Right ventricle myocardium inferior (tissue), 1 donor: ENCODE data around the gene MNAT1. TPM values are rescaled to one million over a fixed set of nuclear protein-coding genes. Genes with fewer than 3 reads are reported as not detected.

Experiments
- ATAC-seq: fragments of 200-7000 bp; cut with Tn5 transposase; one replicate; pipeline ENCODE4 v1.9.1; 2020; ENCODE audit warnings: mild to moderate bottlenecking, moderate library complexity
- DNase-seq: peaks from one replicate; pipeline ENCODE4 v3.0.0; 2021; ENCODE audit errors: missing footprints
- intact Hi-C: fragments of 100-400 bp; cut with DNase I; formaldehyde crosslinking; loops from one replicate; pipeline ENCODE4 v1.11.0; 2022
- total RNA-seq: library from RNA; stranded (reverse); fragmentation: NEBNext Ultra II Directional; extraction: Animal tissue kit (Norgen Biotek cat#: 25700); gene quantifications from one replicate; pipeline ENCODE4 v1.2.1, GENCODE V29; 2021
- donor health status: DM: no; HTN: yes; CAD: no; lungs with severe emphysema.

MNAT1 gene
- total RNA-seq, 1 donor from 2014 or later: 25.7 TPM

DNA sequence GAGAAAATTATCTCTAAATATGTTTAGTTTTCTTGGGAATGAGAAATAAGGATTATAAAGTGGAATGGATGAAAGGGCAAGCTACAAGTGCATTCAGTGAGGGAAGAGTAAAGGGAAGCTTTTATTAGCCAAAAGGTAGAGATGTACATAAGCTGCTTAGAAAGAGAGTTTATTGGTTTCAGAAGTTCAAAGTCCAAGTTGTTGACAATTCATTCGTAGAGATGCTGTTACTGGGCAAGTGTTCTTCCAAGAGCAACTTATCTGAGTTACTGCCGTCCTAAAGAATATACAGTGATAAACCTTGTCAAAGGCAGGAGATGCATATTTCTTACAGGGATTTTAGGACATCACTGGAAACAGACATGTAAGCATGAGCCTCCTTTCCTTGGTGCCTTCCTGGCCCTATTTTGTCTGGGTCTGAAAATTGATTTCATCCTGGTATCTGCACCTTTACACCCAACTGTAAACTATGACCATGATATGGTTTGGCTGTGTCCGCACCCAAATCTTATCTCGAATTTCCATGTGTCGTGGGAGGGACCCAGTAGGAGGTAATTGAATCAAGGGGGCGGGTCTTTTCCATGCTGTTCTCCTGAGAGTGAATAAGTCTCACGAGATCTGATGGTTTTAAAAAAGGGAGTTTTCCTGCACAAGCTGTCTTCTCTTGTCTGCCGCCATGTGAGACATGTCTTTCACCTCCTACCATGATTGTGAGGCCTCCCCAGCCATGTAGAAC is 199.5 kb downstream of the MNAT1 start:
- DNase-seq: no peak
- intact Hi-C loops: no loop called here

DNA sequence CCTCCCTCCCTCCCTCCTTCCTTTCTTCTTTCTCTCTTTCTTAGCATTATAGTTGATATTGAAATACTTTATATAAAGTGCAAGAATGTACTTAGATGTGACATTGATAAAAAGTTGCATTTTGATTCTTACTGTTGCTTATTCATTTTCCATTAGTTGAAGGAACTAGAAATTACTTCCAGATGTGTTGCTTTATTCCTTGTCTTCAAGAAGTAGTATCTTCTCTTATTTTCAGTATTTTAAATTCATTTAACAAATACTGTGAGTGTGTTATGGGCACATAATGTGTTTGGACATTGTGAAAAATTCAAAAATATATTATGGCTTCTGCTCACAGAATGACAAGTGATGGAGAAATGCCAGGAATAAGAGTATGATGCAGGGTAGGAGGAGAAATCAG is 200.8 kb downstream of the MNAT1 start:
- ATAC-seq: no peak
- no peak for DNase-seq
- intact Hi-C loops: no loop called here

More for the DNA sequence above, 199.5 kb downstream of the MNAT1 start:
- no peak for ATAC-seq

DNA sequence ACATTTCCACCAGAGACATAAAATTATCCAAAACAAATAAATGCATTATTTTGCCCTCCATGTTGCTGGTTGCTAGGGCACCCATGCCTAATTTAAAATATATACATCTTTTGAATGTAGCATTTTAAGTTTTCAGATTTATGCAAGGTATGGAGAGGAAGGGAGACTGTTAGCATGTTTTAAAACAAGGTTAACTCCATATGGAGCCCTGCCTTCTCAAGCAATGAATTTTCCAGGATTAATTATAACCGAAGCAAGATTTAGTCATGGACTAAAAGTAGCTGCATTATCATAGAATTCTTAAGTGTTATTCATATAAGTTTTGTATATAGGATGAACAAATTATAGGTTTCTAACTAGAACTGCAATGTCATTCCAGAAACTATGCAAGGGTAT is 209.1 kb downstream of the MNAT1 start:
- no peak for ATAC-seq
- intact Hi-C loops: no loop called here
- no peak for DNase-seq

DNA sequence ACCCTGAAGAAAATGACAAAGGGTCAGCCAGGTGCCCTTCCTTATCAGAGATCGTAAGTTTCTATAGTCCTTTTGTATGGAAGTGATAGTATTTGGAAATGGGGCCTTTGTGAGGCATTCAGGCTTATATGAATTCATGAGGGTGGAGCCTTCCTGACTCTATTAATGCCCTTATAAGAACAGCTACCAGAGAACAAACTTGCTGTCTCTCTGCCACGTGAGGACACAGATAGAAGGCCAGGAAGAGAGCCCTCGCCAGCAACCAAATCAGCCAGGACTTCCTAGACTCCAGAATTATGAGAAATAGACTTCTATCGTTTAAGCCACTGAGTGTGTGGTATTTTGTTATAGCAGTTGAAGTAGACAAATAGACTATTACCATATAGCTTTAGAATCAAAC is 209.6 kb downstream of the MNAT1 start:
- ATAC-seq (no peak), DNase-seq (peak; percentile 17)
- intact Hi-C loops: no loop called here

DNA sequence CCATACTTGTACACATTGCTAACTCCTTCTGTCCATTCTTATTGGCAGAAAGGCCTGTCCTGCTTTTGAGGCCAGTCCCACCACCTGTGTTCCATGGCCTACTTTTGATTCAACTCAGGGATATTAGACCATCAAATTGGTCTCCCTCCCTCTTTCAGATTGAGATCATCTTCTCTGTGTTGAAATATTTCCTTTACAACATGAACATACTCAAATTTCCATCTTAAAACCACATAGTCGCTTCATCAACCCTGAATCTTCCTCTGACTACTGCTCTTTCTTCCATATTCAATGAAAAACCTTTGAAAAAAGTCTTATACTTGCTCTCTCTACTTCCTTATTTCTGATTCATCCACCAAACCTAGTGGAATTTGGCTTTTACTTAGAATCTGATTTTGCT is 211.4 kb downstream of the MNAT1 start:
- ATAC-seq (no peak), DNase-seq (no peak)
- intact Hi-C loops: no loop called here

DNA sequence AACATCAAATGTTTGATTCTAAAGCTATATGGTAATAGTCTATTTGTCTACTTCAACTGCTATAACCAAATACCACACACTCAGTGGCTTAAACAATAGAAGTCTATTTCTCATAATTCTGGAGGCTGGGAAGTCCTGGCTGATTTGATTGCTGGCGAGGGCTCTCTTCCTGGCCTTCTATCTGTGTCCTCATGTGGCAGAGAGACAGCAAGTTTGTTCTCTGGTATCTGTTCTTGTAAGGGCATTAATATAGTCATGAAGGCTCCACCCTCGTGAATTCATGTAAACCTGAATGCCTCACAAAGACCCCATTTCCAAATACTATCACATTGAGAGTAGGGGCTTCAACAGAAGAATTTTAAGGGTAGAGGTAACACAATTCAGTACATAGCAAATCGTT is 212.2 kb downstream of the MNAT1 start:
- no peak for DNase-seq
- ATAC-seq: no peak
- intact Hi-C loops: no loop called here

DNA sequence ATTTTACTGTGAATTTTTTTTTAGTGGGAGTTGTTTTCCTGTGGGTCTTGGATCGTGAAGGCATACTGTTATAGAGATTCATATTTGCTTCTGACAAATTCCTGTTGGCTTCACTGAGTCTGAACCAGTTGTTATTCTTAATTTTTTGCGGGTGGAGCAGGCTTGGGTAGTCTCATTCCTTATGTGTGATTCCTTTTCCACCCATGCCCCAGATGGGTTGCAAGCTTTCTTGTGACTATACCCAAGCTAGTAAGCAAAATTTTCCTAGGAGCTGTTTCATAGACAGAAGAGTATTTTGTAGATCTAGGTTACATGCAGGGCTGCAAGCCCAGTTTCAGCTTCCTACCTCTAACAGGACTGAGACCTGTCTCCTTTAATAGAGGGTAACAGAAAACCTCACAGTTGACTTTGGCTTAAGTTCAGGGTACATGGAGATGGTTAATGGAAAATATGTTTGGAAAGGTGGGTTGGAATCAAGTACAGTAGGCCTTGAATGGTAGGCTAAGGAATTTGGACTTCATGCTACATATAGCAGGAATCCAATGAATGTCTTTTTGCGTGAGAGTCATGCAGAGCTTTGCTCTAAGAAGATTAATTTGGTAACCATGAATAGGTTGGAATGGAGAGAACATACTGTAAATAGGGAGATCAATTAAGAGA is 217.3 kb downstream of the MNAT1 start:
- DNase-seq: no peak
- no peak for ATAC-seq
- intact Hi-C loops: no loop called here

DNA sequence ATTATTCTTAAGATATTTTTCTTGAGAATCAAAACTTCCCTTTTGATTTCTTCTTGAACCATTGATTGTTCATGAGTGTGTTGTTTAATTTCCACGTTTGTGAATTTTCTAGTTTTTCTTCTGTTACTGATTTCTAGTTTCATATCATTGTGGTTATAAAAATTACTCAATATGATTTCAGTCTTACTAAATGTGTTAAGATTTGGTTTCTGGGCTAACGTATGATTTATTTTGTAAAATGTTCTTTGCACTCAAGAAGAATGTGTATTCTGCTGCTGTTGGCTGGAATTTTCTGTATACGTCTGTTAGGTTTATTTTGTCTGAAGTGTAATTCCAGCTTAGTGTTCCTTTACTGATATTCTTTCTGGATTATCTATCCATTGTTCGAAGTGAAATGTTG is 221.6 kb downstream of the MNAT1 start:
- DNase-seq (no peak), ATAC-seq (no peak)
- intact Hi-C loops: no loop called here

DNA sequence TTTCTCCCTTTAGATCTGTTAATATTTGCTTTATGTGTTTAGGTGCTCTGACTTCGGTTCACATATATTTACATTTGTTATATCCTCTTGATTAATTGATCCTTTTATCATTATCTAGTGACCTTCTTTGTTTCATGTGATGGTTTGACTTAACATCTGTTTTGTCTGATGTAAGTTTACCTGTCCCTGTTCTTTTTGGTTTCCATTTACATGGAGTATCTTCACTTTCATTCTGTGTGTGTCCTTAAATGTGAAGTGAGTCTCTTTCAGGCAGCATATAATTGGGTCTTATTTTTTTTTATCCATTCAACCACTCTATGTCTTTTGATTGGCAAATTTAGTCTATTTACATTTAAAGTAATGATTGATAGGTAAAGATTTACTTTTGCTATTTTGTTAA is 222.1 kb downstream of the MNAT1 start:
- intact Hi-C loops: no loop called here
- DNase-seq (no peak), ATAC-seq (no peak)

DNA sequence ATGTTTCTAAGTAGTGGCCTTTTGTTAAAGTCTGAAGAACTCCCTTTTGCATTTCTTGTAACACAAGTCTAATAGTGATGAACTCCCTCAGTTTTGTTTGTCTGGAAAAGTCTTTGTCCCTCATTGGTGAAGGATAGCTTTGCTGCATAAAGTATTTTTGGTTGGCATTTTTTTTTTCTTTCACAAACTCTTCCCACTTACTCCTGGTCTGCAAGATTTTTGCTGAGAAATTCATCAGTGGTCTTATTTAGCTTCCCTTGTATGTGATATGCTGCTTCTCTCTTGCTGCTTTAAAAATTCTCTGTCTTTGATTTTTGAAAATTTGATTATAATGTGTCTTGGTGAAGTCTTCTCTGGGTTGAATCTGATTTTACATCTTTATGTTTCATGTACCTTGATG is 223.6 kb downstream of the MNAT1 start:
- intact Hi-C loops: no loop called here
- DNase-seq (no peak), ATAC-seq (no peak)

DNA sequence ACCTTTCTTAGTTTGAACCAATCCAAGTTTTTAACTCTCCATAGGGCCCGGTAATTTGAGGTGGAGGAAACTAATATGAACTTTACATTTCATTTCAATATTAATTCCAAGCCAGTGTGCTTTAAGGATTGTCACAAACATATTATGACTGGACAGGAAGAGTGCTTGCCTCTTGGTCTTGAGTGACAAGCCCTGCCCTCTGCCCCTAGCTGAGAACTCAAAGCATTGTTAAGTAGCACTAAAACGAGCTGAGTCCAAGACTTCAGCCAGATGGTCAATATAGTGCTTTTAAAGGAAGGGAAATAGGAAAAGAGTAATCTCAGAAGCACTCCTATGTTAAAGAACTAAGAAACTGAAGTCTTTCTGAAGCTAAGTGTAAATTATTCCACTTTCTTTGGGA is 229.2 kb downstream of the MNAT1 start:
- DNase-seq: no peak
- ATAC-seq: no peak
- intact Hi-C loops: no loop called here

DNA sequence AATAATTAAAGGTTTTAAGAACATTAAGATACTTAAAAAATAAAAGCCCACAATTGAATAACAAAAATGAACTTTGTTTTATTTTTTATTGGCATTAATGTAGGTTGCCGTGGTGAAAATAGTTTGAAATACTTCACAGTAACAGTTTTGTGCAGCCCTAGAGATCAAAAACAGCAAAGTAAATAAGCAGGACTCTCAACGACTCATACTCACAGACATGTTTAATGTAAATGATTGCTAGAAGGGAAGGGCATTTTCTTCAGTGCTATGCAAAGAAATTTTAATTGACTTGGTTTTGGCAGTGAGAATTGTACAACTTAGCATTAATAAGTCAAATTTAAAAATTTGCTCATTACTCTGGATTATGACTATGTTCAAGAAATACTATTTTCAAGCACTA is 230.3 kb downstream of the MNAT1 start:
- no peak for DNase-seq
- ATAC-seq: no peak
- intact Hi-C loops: no loop called here

DNA sequence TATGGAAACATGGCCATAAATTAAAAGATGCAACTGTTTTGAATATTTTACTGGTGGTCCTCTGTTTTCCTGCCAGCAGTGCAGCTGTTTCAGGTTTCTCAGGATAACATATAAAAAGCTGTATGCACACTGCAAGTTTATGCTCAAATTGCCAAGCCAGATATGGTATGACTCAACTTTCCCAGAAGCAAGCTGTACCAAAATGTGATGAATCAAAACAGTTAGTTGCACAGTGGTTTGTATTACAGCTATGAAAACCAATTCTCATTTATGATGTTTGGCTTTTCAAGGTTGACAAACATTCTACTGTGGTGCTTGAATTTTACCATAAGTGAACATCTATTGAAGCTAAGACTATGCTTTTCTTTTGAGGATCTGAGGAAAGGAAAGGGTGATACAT is 230.8 kb downstream of the MNAT1 start:
- DNase-seq: no peak
- no peak for ATAC-seq

DNA sequence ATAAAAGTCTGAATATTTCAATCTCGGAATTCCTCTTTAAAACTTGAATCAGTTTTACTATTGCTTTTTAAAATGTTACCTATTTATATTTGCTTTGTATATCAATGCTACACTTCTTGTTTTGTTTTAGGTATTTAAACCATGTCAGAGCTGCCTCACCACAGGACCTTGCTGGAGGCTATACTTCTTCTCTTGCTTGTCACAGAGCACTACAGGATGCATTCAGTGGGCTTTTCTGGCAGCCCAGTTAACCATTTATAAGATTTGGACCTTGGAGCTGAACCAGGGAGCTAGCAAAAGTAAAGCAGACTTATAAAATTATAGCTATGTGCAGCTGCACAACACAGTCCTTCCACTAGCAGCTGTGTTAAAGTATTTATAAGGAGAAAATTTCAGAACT is 233.5 kb downstream of the MNAT1 start:
- intact Hi-C loops: no loop called here

More for the DNA sequence above, 230.8 kb downstream of the MNAT1 start:
- intact Hi-C loops: no loop called here

DNA sequence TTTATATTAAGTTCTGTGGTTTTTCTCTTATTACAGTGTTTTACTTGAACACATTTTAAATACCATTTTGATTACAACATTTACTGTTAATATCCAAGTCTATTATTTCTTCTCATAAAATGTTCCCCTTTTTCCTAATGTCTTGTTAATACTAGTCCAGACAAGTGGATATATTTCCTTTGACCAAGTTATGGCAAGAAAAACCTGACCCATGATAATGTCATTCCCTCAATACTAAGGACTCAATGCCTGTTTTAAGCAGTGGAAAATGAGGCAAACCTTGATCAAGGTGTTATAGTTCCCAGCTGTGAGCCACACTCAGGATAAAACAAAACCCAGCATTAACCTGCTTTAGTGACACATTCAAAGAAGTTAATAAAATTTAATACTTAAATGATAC is 234.1 kb downstream of the MNAT1 start:
- DNase-seq: no peak
- intact Hi-C loops: no loop called here
- ATAC-seq: no peak

More for the DNA sequence above, 233.5 kb downstream of the MNAT1 start:
- no peak for ATAC-seq
- DNase-seq: no peak

DNA sequence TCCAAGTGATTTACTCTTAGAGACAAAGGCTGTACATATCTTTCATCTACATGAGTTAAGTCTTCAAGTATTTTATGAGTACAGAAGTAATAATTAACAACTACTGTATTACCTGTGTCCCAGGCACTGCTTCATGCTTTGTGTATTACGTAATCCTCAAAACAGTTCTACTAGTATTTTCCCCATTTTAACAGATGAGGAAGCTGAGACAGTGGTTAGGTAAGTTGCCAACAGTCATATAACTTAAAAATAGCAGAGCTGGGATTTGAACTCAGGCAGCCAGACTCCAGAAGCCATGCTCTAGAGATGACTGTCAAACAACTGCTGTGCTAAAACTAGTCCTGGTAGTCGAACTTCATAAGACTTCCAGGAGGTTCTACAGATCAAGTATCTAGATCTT is 235.6 kb downstream of the MNAT1 start:
- no peak for DNase-seq
- intact Hi-C loops: no loop called here
- ATAC-seq: no peak

DNA sequence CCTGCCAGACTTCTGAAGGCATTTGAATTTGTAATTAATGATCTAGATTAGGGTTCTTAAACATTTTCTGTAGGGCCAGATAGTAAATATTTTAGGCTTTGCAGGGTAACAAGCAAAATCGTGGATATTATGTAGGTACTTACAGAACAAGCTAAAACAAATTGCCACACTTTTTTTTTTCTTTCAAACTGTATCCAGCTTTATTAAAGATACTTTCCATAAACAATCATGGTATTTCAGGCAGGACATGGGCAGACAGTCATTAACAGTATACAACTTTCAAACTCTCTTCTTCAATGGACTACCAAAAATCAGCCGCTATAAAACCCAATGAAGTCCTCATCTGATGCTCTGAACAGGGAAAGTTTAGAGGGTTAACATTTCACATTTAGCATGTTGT is 236.7 kb downstream of the MNAT1 start:
- ATAC-seq (no peak), DNase-seq (no peak)
- intact Hi-C loops: no loop called here

DNA sequence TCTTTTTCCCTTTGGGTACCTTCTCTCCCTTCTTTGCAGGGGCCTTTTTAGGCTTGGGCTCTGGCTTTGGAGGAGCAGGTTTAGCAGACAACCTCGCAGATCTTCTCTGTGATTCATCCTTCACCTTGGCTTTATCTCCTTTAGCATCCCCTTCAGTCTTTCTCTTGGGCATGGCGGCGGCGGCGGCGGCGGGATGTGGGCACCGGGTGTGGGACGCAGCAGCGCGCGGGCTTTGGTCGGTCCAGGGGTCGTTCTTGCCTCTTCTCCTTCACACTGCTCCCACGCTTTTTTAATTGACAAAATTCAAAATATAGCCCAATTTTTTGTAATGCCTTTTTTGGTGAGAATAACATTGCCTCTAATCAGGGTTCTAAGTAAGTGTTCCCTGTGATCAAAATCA is 237.7 kb downstream of the MNAT1 start:
- no peak for DNase-seq
- ATAC-seq: no peak
- intact Hi-C loops: no loop called here

DNA sequence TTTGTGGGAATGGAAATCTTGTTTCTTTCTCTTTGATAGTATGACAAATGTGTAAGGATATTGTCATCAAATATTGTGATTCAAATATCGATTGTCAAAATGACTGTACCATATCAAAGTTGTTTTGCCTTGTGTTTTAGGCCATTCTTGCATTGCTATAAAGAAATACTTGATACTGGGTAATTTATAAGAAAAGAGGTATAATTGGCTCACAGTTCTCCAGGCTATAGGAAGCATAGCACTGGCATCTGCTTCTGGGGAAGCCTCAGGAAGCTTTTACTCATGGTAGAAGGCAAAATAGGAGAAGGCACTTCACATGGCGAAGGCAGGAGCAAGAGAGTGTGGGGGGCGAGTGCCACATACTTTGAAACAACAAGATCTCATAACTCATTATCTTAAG is 238.5 kb downstream of the MNAT1 start:
- DNase-seq (no peak), ATAC-seq (no peak)
- intact Hi-C loops: no loop called here

DNA sequence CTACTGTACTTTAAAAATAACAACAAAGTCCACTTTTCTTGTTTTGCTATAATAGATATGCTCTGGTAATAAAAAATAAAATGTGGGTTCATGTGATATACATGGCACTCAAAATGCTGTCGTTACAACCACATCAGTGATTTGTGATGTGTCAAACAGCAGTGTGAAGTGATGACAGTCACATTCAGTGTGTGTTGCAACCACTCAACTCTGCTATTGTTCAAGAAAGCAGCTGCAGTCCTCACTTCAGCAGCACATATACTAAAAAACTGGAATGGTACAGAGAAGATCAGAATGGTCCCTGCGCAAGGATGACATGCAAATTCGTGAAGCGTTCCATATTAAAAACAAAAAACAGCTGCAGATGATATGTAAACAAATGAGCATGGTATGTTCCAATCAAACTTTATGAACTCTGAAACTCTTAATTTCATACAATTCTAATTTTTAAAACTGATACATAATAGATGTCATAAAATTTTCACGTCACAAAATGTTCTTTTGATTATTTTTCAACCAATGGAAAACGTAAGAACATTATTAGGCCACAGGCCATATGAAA is 239.6 kb downstream of the MNAT1 start:
- intact Hi-C loops: no loop called here
- no peak for ATAC-seq
- no peak for DNase-seq
